Stimulated activated naive B cell treated with anti-CD40 and anti-IgM and Interleukin-4, amounts not matched to agents 10 μg/mL and 1 μg/mL and 100 μg/mL, for 72 hours (primary cell): ENCODE results near the gene PCYT2.
"Not testable (repeated sequence)": the region's sequence is repeated elsewhere in the genome, so short reads cannot be mapped to it uniquely, and the experiment has no call there.

Source experiments
- ATAC-seq, 2 donors: fragments of 150-1000 bp; cut with Tn5 transposase; replicated peaks; 2 replicates each; pipeline ENCODE4 v1.10.0; 2021; ENCODE audit warnings: moderate library complexity in 1 of 2
- DNase-seq: peaks from one replicate; pipeline ENCODE4 v3.0.0; 2021
- H3K27ac Mint-ChIP-seq: one replicate; pipeline ENCODE4 v1.8.0; 2022; ENCODE audit warnings: mild to moderate bottlenecking, mixed read lengths
- H3K27me3 Mint-ChIP-seq, 2 donors: one replicate each; pipeline ENCODE4 v1.8.0; 2022; ENCODE audit warnings: mixed read lengths in 2 of 2
- H3K36me3 Mint-ChIP-seq, 2 donors: one replicate each; pipeline ENCODE4 v1.8.0; 2022; ENCODE audit warnings: mixed read lengths in 2 of 2, mild to moderate bottlenecking in 1 of 2
- H3K4me1 Mint-ChIP-seq, 2 donors: one replicate each; pipeline ENCODE4 v1.8.0; 2022; ENCODE audit warnings: mixed read lengths in 2 of 2, mild to moderate bottlenecking in 1 of 2
- H3K4me3 Mint-ChIP-seq, 2 donors: one replicate each; pipeline ENCODE4 v1.8.0; 2022; ENCODE audit warnings: mild to moderate bottlenecking in 2 of 2, mixed read lengths in 2 of 2, moderate library complexity in 1 of 2
- H3K9me3 Mint-ChIP-seq, 2 donors: one replicate each; pipeline ENCODE4 v1.8.0; 2022; ENCODE audit warnings: mixed read lengths in 2 of 2, mild to moderate bottlenecking in 1 of 2

Gene PCYT2

DNA sequence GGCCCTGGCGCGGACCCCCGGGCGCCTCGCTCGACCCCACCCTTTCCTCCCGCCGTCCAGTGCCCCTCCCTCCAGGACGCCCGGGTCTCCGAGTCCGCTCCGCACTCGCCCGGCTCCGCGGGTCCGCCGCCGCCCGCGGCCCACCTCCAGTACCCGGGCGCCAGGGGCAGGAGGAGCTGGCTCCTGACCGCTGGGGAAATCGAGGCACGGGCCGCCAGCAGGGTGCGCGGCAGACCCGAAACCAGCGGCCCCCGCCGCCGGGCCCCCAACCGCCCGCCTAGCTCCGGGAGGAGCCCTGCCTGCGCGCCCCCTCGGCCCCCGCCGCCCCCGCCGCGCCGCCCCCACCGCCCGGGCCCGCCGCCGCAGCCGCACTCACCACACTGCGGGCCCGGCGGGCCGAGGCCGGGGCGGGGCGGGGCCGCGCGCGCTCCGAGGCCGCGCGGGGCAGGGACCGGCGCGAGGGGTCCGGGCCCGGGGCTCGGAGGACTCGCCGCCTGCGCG is 16.0 kb upstream of the PCYT2 start:
- ATAC-seq: peak; percentile 20 to 31
- Mint-ChIP-seq H3K4me3 (peak overlapping the region; percentile 93 to 94), H3K36me3 (peaks cover 16 to 22% of the 10 kb centered on the region in 2 donors), H3K27ac (peak overlapping the region; percentile 86), H3K9me3 (no peaks in the 10 kb centered on the region), H3K4me1 (peaks cover 35 to 65% of the 10 kb centered on the region in 2 donors), H3K27me3 (peaks cover 4 to 21% of the 10 kb centered on the region in 2 donors)
- no peak for DNase-seq

DNA sequence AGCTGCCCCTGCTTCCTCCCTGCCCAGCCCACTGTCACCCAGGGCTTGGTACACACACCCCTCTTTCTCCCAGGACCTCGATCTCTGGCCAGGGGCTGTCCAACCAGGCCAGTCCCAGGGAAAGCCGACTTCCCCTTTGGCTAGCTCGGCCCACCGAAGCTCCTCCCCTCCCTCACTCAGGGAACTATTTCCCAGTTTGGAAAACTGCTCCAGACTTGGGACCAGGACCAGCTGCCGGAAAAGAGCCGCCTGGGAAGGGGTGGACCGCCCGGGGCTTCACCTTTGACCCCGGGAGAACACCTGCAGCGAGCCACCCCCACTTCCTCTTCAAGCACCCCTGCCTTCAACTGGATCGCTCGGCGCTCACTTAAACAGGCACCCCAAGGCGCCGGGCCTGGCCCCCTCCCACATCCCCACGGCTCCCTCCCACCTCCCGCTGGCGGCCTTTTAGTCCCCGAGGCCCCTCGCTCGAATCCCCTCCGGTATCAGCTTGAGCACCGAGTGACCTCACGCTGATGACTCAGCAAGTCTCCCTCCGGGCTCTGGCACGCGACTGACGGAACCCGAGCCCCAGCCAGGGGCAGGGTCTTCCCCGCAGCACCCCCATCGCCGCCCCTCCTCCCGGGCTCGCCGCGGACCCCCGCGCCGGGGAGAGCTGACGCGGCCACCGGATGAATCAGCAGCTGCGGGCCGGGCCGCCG is 15.4 kb upstream of the PCYT2 start:
- peak; percentile 70 for DNase-seq
- Mint-ChIP-seq H3K27me3 (peaks cover 4 to 21% of the 10 kb centered on the region in 2 donors), H3K4me1 (peaks cover 39 to 69% of the 10 kb centered on the region in 2 donors), H3K9me3 (no peaks in the 10 kb centered on the region), H3K4me3 (peak overlapping the region; percentile 93 to 94), H3K36me3 (peaks cover 21 to 24% of the 10 kb centered on the region in 2 donors), H3K27ac (peak overlapping the region; percentile 96)
- peak; percentile 52 to 61 for ATAC-seq

GRCh38 chr17:81925860-81926450 is 14.8 kb upstream of the PCYT2 start:
- ATAC-seq: peak in 1 of 2 donors; percentile 7
- Mint-ChIP-seq H3K27ac (peak overlapping the region; percentile 96), H3K27me3 (peaks cover 4 to 19% of the 10 kb centered on the region in 2 donors), H3K4me1 (peaks cover 40 to 70% of the 10 kb centered on the region in 2 donors), H3K9me3 (no peaks in the 10 kb centered on the region), H3K36me3 (peaks cover 24 to 28% of the 10 kb centered on the region in 2 donors), H3K4me3 (peak overlapping the region; percentile 93 to 94)
- no peak for DNase-seq

- H3K4me1 Mint-ChIP-seq: peaks cover 38 to 72% of the 10 kb centered on the region in 2 donors
- H3K36me3 Mint-ChIP-seq: peaks cover 24 to 29% of the 10 kb centered on the region in 2 donors
- ATAC-seq (no peak), DNase-seq (no peak)
- peak overlapping the region; percentile 93 to 94 for H3K4me3 Mint-ChIP-seq
- H3K27ac Mint-ChIP-seq: peak overlapping the region; percentile 96
- H3K9me3 Mint-ChIP-seq: no peaks in the 10 kb centered on the region
- peaks cover 4 to 11% of the 10 kb centered on the region in 2 donors for H3K27me3 Mint-ChIP-seq
These were observed 13.6 kb upstream of the PCYT2 start for GRCh38 chr17:81924557-81925532.

GRCh38 chr17:81923302-81924260 is 12.4 kb upstream of the PCYT2 start:
- Mint-ChIP-seq H3K4me1 (peaks cover 41 to 76% of the 10 kb centered on the region in 2 donors), H3K27me3 (no peaks in the 10 kb centered on the region), H3K27ac (peak overlapping the region; percentile 88), H3K4me3 (peak overlapping the region; percentile 77 to 78), H3K9me3 (no peaks in the 10 kb centered on the region), H3K36me3 (peaks cover 27 to 40% of the 10 kb centered on the region in 2 donors)
- DNase-seq (no peak), ATAC-seq (no peak)

DNA sequence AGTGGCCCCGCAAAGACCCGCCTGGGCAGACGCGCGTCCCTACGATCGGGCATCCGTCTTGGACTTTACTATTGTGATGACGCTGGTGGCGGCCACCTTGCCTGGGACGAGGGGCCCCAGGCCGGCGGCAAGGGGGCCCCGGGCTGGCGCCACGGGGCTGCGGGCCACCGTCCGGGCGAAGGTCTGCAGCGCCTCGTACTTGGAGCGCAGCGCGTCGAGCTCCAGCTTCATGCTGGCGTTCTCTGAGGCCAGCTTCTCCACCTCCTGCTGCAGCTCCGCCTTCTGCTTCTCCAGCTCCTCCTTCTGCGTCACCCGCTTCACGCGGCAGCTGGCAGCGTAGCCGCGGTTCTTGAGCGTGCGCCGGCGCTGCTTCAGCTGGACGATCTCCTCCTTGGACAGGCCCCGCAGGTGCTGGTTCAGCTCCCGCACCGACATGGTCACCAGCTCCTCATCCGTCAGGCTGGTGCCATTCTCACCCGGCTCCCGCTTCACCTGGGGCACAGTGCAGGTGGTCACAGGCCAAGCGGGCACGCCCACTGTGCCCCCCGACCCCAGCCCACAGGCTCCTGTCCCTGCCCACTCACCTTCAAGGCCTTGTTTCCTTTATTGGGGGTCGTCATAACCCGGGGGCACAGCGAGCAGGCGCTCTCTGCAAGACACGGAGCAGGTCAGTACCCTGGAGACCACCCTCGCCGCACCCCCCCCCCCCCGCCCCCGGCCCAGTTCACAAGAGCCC is 11.5 kb upstream of the PCYT2 start:
- Mint-ChIP-seq H3K27ac (peak overlapping the region; percentile 47), H3K9me3 (no peaks in the 10 kb centered on the region), H3K4me1 (peaks cover 45 to 82% of the 10 kb centered on the region in 2 donors), H3K27me3 (no peaks in the 10 kb centered on the region), H3K4me3 (peak overlapping the region; percentile 77 to 78), H3K36me3 (peaks cover 32 to 47% of the 10 kb centered on the region in 2 donors)
- ATAC-seq (no peak), DNase-seq (no peak)

GRCh38 chr17:81921996-81922565 is 10.9 kb upstream of the PCYT2 start:
- no peak for DNase-seq
- Mint-ChIP-seq H3K4me3 (peak overlapping the region in 1 of 2 donors; percentile 53), H3K9me3 (no peaks in the 10 kb centered on the region), H3K36me3 (peaks cover 32 to 51% of the 10 kb centered on the region in 2 donors), H3K27me3 (no peaks in the 10 kb centered on the region), H3K4me1 (peaks cover 48 to 85% of the 10 kb centered on the region in 2 donors), H3K27ac (no peak overlapping the region)
- no peak for ATAC-seq

DNA sequence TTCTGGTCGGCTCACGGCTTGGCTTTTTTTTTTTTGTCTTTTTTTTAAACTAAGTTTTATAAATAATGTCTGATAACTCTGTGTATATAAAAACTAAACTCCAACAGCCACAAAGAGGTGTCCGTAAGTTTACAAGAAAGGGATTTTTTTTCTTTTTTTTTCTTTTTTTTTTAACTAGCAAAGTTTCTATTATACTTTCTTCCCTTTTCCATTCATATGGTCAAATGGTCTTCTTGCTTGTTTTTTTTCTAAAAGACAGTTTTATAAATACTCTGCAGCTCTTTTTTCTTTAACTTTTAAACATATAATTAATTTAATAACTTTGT is 10.3 kb upstream of the PCYT2 start:
- no peak for ATAC-seq

GRCh38 chr17:81920612-81921536 is 9.7 kb upstream of the PCYT2 start:
- no peaks in the 10 kb centered on the region for H3K27me3 Mint-ChIP-seq
- peaks cover 32 to 50% of the 10 kb centered on the region in 2 donors for H3K36me3 Mint-ChIP-seq
- peaks cover 46 to 83% of the 10 kb centered on the region in 2 donors for H3K4me1 Mint-ChIP-seq
- H3K4me3 Mint-ChIP-seq: no peak overlapping the region
- DNase-seq (no peak), ATAC-seq (no peak)
- no peak overlapping the region for H3K27ac Mint-ChIP-seq
- H3K9me3 Mint-ChIP-seq: no peaks in the 10 kb centered on the region

More for the DNA sequence above, 10.3 kb upstream of the PCYT2 start:
- Mint-ChIP-seq H3K9me3 (no peaks in the 10 kb centered on the region), H3K36me3 (peaks cover 35 to 53% of the 10 kb centered on the region in 2 donors), H3K27me3 (no peaks in the 10 kb centered on the region), H3K4me1 (peaks cover 51 to 88% of the 10 kb centered on the region in 2 donors), H3K27ac (no peak overlapping the region), H3K4me3 (no peak overlapping the region)
- DNase-seq: no peak

DNA sequence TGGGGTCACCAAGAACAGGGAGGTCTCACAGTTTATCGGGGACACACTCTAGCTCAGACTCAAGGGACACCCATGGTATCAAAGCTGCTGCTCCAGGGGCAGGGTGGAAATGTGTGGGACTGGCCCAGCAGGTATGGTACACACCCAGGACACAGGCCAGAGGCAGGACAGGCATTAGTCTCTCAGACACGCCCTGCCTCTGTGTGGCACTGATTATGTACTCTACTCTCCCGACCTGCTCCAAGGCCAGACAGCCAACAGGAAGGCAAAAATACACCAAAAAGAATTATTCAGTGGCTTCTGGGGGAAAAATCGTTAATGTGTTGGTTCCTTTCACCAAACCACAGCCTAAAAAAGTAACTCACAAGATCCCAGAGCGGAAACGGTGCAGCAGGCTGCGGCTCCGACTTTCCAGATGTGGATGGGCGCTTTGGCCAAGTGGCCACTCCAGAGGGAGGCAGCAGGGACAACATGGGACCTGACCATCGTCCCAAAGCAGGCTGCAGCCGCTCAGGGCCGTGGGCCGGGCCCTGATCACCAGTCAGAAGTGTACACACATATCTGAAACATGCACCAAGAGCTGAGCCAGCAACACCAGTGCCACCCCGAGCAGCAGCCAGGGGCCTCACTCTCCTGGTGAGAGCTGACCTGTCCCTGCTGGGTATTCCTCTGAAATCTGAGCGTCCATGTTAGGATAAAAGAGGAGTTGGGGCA is 7.8 kb upstream of the PCYT2 start:
- no peaks in the 10 kb centered on the region for H3K27me3 Mint-ChIP-seq
- peaks cover 40 to 59% of the 10 kb centered on the region in 2 donors for H3K36me3 Mint-ChIP-seq
- H3K4me3 Mint-ChIP-seq: no peak overlapping the region
- peak overlapping the region; percentile 90 for H3K27ac Mint-ChIP-seq
- no peak for ATAC-seq
- H3K9me3 Mint-ChIP-seq: no peaks in the 10 kb centered on the region
- no peak for DNase-seq
- H3K4me1 Mint-ChIP-seq: peaks cover 44 to 66% of the 10 kb centered on the region in 2 donors

DNA sequence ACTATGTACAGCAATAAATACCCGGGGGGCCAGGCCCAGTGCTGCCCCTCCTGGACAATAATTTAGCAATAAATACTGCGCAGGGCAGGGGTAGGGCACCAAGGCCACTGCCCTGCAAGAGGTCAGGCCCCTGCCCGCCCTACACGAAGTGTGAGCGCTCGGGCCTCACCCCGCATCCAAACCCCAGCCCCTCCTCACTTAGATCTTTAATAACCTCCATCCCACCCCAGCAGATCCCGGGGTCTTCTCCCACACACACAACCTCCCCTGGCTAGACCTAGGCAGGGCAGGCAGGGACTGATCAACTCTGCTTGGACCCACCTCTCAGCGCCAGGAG is 7.1 kb upstream of the PCYT2 start:
- Mint-ChIP-seq H3K4me1 (peaks cover 43 to 61% of the 10 kb centered on the region in 2 donors), H3K4me3 (peak overlapping the region; percentile 88 to 96), H3K36me3 (peaks cover 41 to 62% of the 10 kb centered on the region in 2 donors), H3K27ac (peak overlapping the region; percentile 96)
- not testable (repeated sequence) for H3K27me3 Mint-ChIP-seq, DNase-seq, H3K9me3 Mint-ChIP-seq
- peak; percentile 29 to 38 for ATAC-seq
